GM23338 (cell line): Measurements from ENCODE around the gene ALDH1A2. TPM values are rescaled to one million over a fixed set of nuclear protein-coding genes. Genes with fewer than 3 reads are reported as not detected.

Experiments
- ATAC-seq: fragments of 200-7000 bp; cut with Tn5 transposase; 3 replicates; pipeline ENCODE4 v1.9.1; 2020
- DNase-seq: peaks from one replicate; pipeline ENCODE4 v3.0.0-alpha.2; 2015; ENCODE audit warnings: low spot score
- H2AFZ ChIP-seq: fragments of 200-600 bp; sonication (generic); 2 replicates; pipeline ENCODE4 v1.8.0; 2016; ENCODE audit warnings: antibody characterized with exemption, mild to moderate bottlenecking, moderate library complexity
- H3F3A ChIP-seq: fragments of 200-600 bp; sonication (generic); replicated peaks from 2 replicates; pipeline ENCODE4 v1.8.0; 2017; ENCODE audit warnings: antibody characterized with exemption, mixed run types, low read depth
- H3K27ac ChIP-seq: fragments of 200-600 bp; sonication (generic); 2 replicates; pipeline ENCODE4 v1.6.1; 2016; ENCODE audit warnings: low read depth
- H3K27me3 ChIP-seq: fragments of 200-600 bp; sonication (generic); 2 replicates; pipeline ENCODE4 v1.8.0; 2016; ENCODE audit warnings: mild to moderate bottlenecking, mixed run types, moderate library complexity; ENCODE audit not compliant: insufficient read depth
- H3K36me3 ChIP-seq: fragments of 200-600 bp; sonication (generic); 2 replicates; pipeline ENCODE4 v1.8.0; 2016; ENCODE audit warnings: mild to moderate bottlenecking; ENCODE audit not compliant: insufficient read depth
- H3K4me1 ChIP-seq: fragments of 200-600 bp; sonication (generic); 2 replicates; pipeline ENCODE4 v1.8.0; 2016; ENCODE audit warnings: mild to moderate bottlenecking, moderate library complexity; ENCODE audit not compliant: insufficient read depth
- H3K4me2 ChIP-seq: fragments of 200-600 bp; sonication (generic); 2 replicates; pipeline ENCODE4 v1.7.1; 2017; ENCODE audit warnings: mixed run types
- H3K4me3 ChIP-seq: fragments of 200-600 bp; sonication (generic); 2 replicates; pipeline ENCODE4 v1.6.1; 2016; ENCODE audit warnings: mixed run types
- H3K79me2 ChIP-seq: fragments of 200-600 bp; sonication (generic); replicated peaks from 2 replicates; pipeline ENCODE4 v1.8.0; 2017; ENCODE audit warnings: mild to moderate bottlenecking; ENCODE audit not compliant: insufficient read depth
- H3K9me2 ChIP-seq: fragments of 200-600 bp; sonication (generic); 2 replicates; pipeline ENCODE4 v1.8.0; 2017; ENCODE audit not compliant: insufficient read depth
- H4K20me1 ChIP-seq: fragments of 200-600 bp; sonication (generic); replicated peaks from 2 replicates; pipeline ENCODE4 v1.8.0; 2017; ENCODE audit warnings: mild to moderate bottlenecking; ENCODE audit not compliant: insufficient read depth
- H3K27ac Mint-ChIP-seq: 2 replicates; pipeline ENCODE4 v1.8.0; 2020; ENCODE audit warnings: inconsistent platforms, mild to moderate bottlenecking, moderate library complexity, mixed read lengths
- H3K27me3 Mint-ChIP-seq: 3 replicates; pipeline ENCODE4 v1.8.0; 2022; ENCODE audit warnings: low read depth, mild to moderate bottlenecking, moderate library complexity, mixed read lengths, inconsistent platforms; ENCODE audit not compliant: insufficient read depth, poor library complexity
- H3K36me3 Mint-ChIP-seq: 3 replicates; pipeline ENCODE4 v1.8.0; 2021; ENCODE audit warnings: low read depth, mild to moderate bottlenecking, inconsistent platforms, moderate library complexity, mixed read lengths
- H3K4me1 Mint-ChIP-seq: 3 replicates; pipeline ENCODE4 v1.8.0; 2020; ENCODE audit warnings: mild to moderate bottlenecking, inconsistent platforms, mixed read lengths
- H3K4me3 Mint-ChIP-seq: 3 replicates; pipeline ENCODE4 v1.8.0; 2021; ENCODE audit warnings: moderate library complexity, mild to moderate bottlenecking, inconsistent platforms, mixed read lengths
- H3K9me3 Mint-ChIP-seq: 3 replicates; pipeline ENCODE4 v1.8.0; 2020; ENCODE audit warnings: moderate library complexity, mild to moderate bottlenecking, inconsistent platforms, mixed read lengths
- CREB1 ChIP-seq: fragments of 250-450 bp; sonication (Bioruptor Pico); IDR thresholded peaks from 2 replicates; pipeline ENCODE4 v1.5.0; 2020; ENCODE audit warnings: low read depth, mild to moderate bottlenecking, moderate library complexity
- CTCF ChIP-seq, 2 experiments: fragments of 200-600 bp in 1 of 2; sonication (generic) in 1 of 2; conservative IDR thresholded peaks; 2 replicates each; pipeline versions ENCODE4 v1.5.1 to v1.6.1; 2016 to 2017; ENCODE audit warnings: antibody characterized with exemption in 2 of 2, low read depth in 2 of 2, mild to moderate bottlenecking in 2 of 2, moderate library complexity in 1 of 2
- STAT1 ChIP-seq: IDR thresholded peaks from one replicate; pipeline ENCODE4 v1.6.1; 2016; ENCODE audit warnings: antibody characterized with exemption; ENCODE audit not compliant: unreplicated experiment
- ZNF114 ChIP-seq: fragments of 250-450 bp; sonication (Bioruptor Pico); IDR thresholded peaks from 2 replicates; pipeline ENCODE4 v1.5.0; 2020; ENCODE audit warnings: mild to moderate bottlenecking, moderate library complexity
- ZNF462 ChIP-seq: fragments of 250-450 bp; sonication (Bioruptor Pico); IDR thresholded peaks from 2 replicates; pipeline ENCODE4 v1.5.0; 2020; ENCODE audit warnings: mild to moderate bottlenecking, moderate library complexity
- polyA plus RNA-seq: library from polyadenylated mRNA; unstranded; fragments of >200 nt; fragmentation: Nextera tagmentation; extraction: Ambion mirVana; gene quantifications from 2 replicates; pipeline ENCODE4 v1.2.1, GENCODE V29; 2016
- total RNA-seq: library from RNA; depleted of rRNA; stranded (reverse); fragments of >200 nt; shearing (Covaris generic); gene quantifications from 2 replicates; pipeline ENCODE4 v1.2.3, GENCODE V29; 2014

Gene ALDH1A2
- total and polyA plus RNA-seq, 2 experiments from 2014 or later = 0.80 TPM; not detected in 1

- TF ChIP-seq ZNF462 (CRISPR knock-in tag) = no peak
These were observed 71.1 kb downstream of the ALDH1A2 start (continued) for GRCh38 chr15:57994221-57995049.

- Mint-ChIP-seq H3K9me3 (peaks cover 3% of the 10 kb centered on the region; the same call in 1 of the 3 replicates), H3K4me1 (no peaks in the 10 kb centered on the region)
- no peaks in the 10 kb centered on the region for H3K79me2 ChIP-seq
- TF ChIP-seq ZNF114 (CRISPR knock-in tag) (no peak), ZNF462 (CRISPR knock-in tag) (no peak), CREB1 (CRISPR knock-in tag) (no peak), CTCF (conservative IDR thresholded peaks at IDR 0.05; ENCODE audit: low read depth in 2 of 2) (no peak), STAT1 (no peak)
These were observed 71.9 kb downstream of the ALDH1A2 start for GRCh38 chr15:57993409-57994145.

More at GRCh38 chr15:57993409-57994145, 71.9 kb downstream of the ALDH1A2 start:
- no peak for DNase-seq
- ATAC-seq = no peak
- no peaks in the 10 kb centered on the region for H4K20me1 ChIP-seq
- Mint-ChIP-seq H3K36me3 (no peaks in the 10 kb centered on the region), H3K27me3 (no peaks in the 10 kb centered on the region), H3K27ac (no peak overlapping the region), H3K4me3 (no peak overlapping the region)
- H3K4me3 ChIP-seq = no peak overlapping the region
- H3F3A ChIP-seq = no peaks in the 10 kb centered on the region
- H3K9me2 ChIP-seq = no peaks in the 10 kb centered on the region
- H3K4me2 ChIP-seq = no peak overlapping the region
- H3K27ac ChIP-seq = no peak overlapping the region
- H3K27me3 ChIP-seq = no peaks in the 10 kb centered on the region
- H3K36me3 ChIP-seq = no peaks in the 10 kb centered on the region
- H2AFZ ChIP-seq = no peak overlapping the region
- no peaks in the 10 kb centered on the region for H3K4me1 ChIP-seq
